IPS-15b (cell line): ENCODE data around the gene TLR7.

ENCODE experiments used
- H3K27me3 ChIP-seq: one replicate; pipeline ENCODE4 v1.6.1; 2013; ENCODE audit warnings: low read length; ENCODE audit not compliant: control insufficient read depth, insufficient read depth
- H3K36me3 ChIP-seq: one replicate; pipeline ENCODE4 v1.6.1; 2013; ENCODE audit warnings: low read length; ENCODE audit not compliant: control insufficient read depth, insufficient read depth
- H3K4me1 ChIP-seq: one replicate; pipeline ENCODE4 v1.6.1; 2013; ENCODE audit warnings: mild to moderate bottlenecking, low read length; ENCODE audit not compliant: control insufficient read depth, insufficient read depth
- H3K4me3 ChIP-seq: one replicate; pipeline ENCODE4 v1.5.1; 2013; ENCODE audit warnings: low read depth, low read length
- H3K9ac ChIP-seq: one replicate; pipeline ENCODE4 v1.6.1; 2013; ENCODE audit warnings: low read depth, mild to moderate bottlenecking, low read length
- H3K9me3 ChIP-seq: one replicate; pipeline ENCODE4 v1.6.1; 2013; ENCODE audit warnings: mild to moderate bottlenecking, low read length; ENCODE audit not compliant: control insufficient read depth, insufficient read depth

The TLR7 gene

GRCh38 chrX:12891915-12892506 is 25.1 kb downstream of the TLR7 start:
- Histone ChIP-seq H3K9me3 (no peaks in the 10 kb centered on the region), H3K4me3 (no peak overlapping the region), H3K27me3 (no peaks in the 10 kb centered on the region), H3K36me3 (no peaks in the 10 kb centered on the region), H3K9ac (no peak overlapping the region), H3K4me1 (no peaks in the 10 kb centered on the region)

DNA sequence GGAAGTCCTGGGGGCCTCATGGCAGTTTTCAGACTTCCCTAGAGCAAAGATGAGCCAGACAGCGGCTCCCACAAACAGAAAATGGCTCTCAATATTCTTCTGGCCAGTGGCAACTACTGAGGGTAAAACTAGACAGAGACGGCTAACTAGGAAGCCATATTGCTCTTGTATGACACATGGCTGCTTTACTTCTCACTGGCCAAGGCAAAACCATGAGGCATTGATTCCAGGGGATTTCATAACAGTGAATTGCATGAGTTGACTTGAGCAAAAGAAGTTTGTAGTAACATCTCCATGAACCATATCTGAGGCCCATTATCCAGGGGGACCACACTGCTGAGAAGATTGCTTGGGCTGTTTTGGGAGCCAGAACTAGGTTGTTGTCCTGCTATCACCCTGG is 25.8 kb downstream of the TLR7 start:
- Histone ChIP-seq H3K4me3 (no peak overlapping the region), H3K36me3 (no peaks in the 10 kb centered on the region), H3K4me1 (no peaks in the 10 kb centered on the region), H3K9me3 (no peaks in the 10 kb centered on the region), H3K9ac (no peak overlapping the region), H3K27me3 (no peaks in the 10 kb centered on the region)

GRCh38 chrX:12894074-12895030 is 27.5 kb downstream of the TLR7 start:
- H3K27me3 ChIP-seq, result no peaks in the 10 kb centered on the region
- no peaks in the 10 kb centered on the region for H3K36me3 ChIP-seq
- H3K9ac ChIP-seq, result no peak overlapping the region
- H3K4me1 ChIP-seq, result peaks cover 6% of the 10 kb centered on the region
- H3K9me3 ChIP-seq, result no peaks in the 10 kb centered on the region
- H3K4me3 ChIP-seq, result no peak overlapping the region

GRCh38 chrX:12895866-12896265 is 29.0 kb downstream of the TLR7 start:
- H3K9ac ChIP-seq, result no peak overlapping the region

DNA sequence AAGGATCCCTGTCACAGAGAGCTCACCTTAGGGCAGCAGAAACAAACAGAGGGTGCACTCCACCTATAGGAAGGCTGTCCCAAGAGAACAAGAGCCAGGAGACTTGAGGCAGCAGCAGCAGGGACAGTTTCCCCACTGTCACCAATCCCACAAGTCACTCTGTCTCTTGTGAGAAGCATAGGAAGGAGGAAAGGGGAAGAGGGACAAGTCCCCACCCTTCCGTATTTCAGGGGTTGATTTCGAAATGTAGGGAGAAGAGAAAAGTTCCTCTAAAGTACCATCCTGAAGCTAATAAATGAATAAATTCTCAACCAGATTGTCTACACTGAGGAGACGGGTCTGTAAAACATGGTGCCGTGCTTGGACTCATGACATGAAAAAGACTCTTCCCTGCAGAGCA is 30.1 kb downstream of the TLR7 start:
- no peaks in the 10 kb centered on the region for H3K36me3 ChIP-seq
- no peak overlapping the region for H3K9ac ChIP-seq
- H3K27me3 ChIP-seq, result no peaks in the 10 kb centered on the region
- H3K4me1 ChIP-seq, result peaks cover 10% of the 10 kb centered on the region
- H3K4me3 ChIP-seq, result no peak overlapping the region
- no peaks in the 10 kb centered on the region for H3K9me3 ChIP-seq

More at GRCh38 chrX:12895866-12896265, 29.0 kb downstream of the TLR7 start:
- no peaks in the 10 kb centered on the region for H3K27me3 ChIP-seq
- H3K4me1 ChIP-seq, result peaks cover 10% of the 10 kb centered on the region
- H3K36me3 ChIP-seq, result no peaks in the 10 kb centered on the region
- no peaks in the 10 kb centered on the region for H3K9me3 ChIP-seq
- H3K4me3 ChIP-seq, result no peak overlapping the region

DNA sequence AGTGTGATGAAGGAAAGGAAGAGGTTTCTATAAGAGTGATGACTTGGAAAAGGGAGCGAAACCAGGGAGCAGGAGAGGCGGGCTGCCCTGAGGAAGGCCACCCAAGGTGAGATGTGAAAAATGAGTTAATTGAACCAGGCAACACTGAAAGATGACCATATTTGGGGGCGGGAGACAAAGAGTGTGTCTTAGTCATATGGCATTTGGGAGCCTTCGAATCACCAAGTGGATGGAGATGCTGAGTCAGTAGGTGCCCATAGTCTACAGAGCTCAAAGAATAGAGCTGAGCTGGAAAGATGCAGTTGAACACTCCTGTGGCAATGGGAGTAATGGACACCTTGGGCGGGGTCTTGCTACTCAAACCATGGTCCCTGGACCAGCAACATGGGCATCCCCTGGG is 31.2 kb downstream of the TLR7 start:
- H3K36me3 ChIP-seq, result no peaks in the 10 kb centered on the region
- H3K4me1 ChIP-seq, result peaks cover 10% of the 10 kb centered on the region
- H3K4me3 ChIP-seq, result no peak overlapping the region
- no peaks in the 10 kb centered on the region for H3K27me3 ChIP-seq
- H3K9me3 ChIP-seq, result no peaks in the 10 kb centered on the region
- H3K9ac ChIP-seq, result no peak overlapping the region

GRCh38 chrX:12899506-12899905 is 32.6 kb downstream of the TLR7 start:
- peaks cover 10% of the 10 kb centered on the region for H3K4me1 ChIP-seq
- H3K36me3 ChIP-seq, result no peaks in the 10 kb centered on the region
- no peak overlapping the region for H3K4me3 ChIP-seq
- no peaks in the 10 kb centered on the region for H3K27me3 ChIP-seq
- no peaks in the 10 kb centered on the region for H3K9me3 ChIP-seq
- no peak overlapping the region for H3K9ac ChIP-seq

GRCh38 chrX:12901486-12901885 is 34.6 kb downstream of the TLR7 start:
- no peaks in the 10 kb centered on the region for H3K27me3 ChIP-seq
- no peak overlapping the region for H3K4me3 ChIP-seq
- no peak overlapping the region for H3K9ac ChIP-seq

GRCh38 chrX:12903646-12904045 is 36.8 kb downstream of the TLR7 start:
- Histone ChIP-seq H3K9me3 (no peaks in the 10 kb centered on the region), H3K4me1 (peaks cover 8% of the 10 kb centered on the region), H3K36me3 (no peaks in the 10 kb centered on the region), H3K4me3 (no peak overlapping the region), H3K27me3 (no peaks in the 10 kb centered on the region), H3K9ac (no peak overlapping the region)

More at GRCh38 chrX:12901486-12901885, 34.6 kb downstream of the TLR7 start:
- peaks cover 10% of the 10 kb centered on the region for H3K4me1 ChIP-seq
- H3K9me3 ChIP-seq, result no peaks in the 10 kb centered on the region
- H3K36me3 ChIP-seq, result no peaks in the 10 kb centered on the region

- Histone ChIP-seq H3K4me3 (no peak within 1 kb of the TSS), H3K27me3 (no peaks in the 10 kb centered on the region), H3K9me3 (no peaks in the 10 kb centered on the region), H3K4me1 (no peaks in the 10 kb centered on the region), H3K36me3 (no peaks in the 10 kb centered on the region), H3K9ac (no peak within 1 kb of the TSS)
Observed at GRCh38 chrX:12906046-12906761, 39.3 kb downstream of the TLR7 start, which contains the start of gene TLR8. Gene TLR8 (plus strand): TSS chrX:12906620. CDS start chrX:12906707, 87 bp downstream.

- Histone ChIP-seq H3K27me3 (no peaks in the 10 kb centered on the region), H3K9ac (no peak overlapping the region), H3K9me3 (no peaks in the 10 kb centered on the region), H3K4me1 (no peaks in the 10 kb centered on the region), H3K36me3 (no peaks in the 10 kb centered on the region), H3K4me3 (no peak overlapping the region)
Observed at GRCh38 chrX:12910423-12911121, 43.7 kb downstream of the TLR7 start.
